Cardiac muscle cell (in vitro differentiated cells and primary cell): ENCODE data around the gene KPNB1. TPM values are rescaled to one million over a fixed set of nuclear protein-coding genes. Genes with fewer than 3 reads are reported as not detected.

Experiments
- DNase-seq, 2 donors: peaks; one replicate each; pipeline versions ENCODE4 v3.0.0 to v3.0.0-alpha.2; 2010 to 2017; ENCODE audit warnings: low read depth in 1 of 2, low spot score in 1 of 2
- H3K27ac ChIP-seq: fragments of 200-600 bp; sonication (generic); 2 replicates; pipeline ENCODE4 v1.5.1; 2016
- H3K27me3 ChIP-seq: fragments of 200-600 bp; sonication (generic); 2 replicates; pipeline ENCODE4 v1.6.0; 2016; ENCODE audit warnings: control low read depth
- H3K36me3 ChIP-seq: fragments of 200-600 bp; sonication (generic); 2 replicates; pipeline ENCODE4 v1.5.1; 2016; ENCODE audit warnings: control low read depth
- H3K4me1 ChIP-seq: fragments of 200-600 bp; sonication (generic); 2 replicates; pipeline ENCODE4 v1.8.1; 2017; ENCODE audit warnings: low read depth, mild to moderate bottlenecking, mixed run types
- H3K4me3 ChIP-seq: fragments of 200-600 bp; sonication (generic); 2 replicates; pipeline ENCODE4 v1.5.1; 2016; ENCODE audit warnings: mild to moderate bottlenecking
- H3K9me3 ChIP-seq: fragments of 200-600 bp; sonication (generic); 2 replicates; pipeline ENCODE4 v1.5.1; 2017; ENCODE audit warnings: low read depth, mild to moderate bottlenecking, control low read depth
- CTCF ChIP-seq: IDR thresholded peaks from 2 replicates; pipeline ENCODE4 v1.5.1; 2012; ENCODE audit warnings: low read depth, mild to moderate bottlenecking, low read length
- polyA plus RNA-seq: library from polyadenylated mRNA; unstranded; fragments of >200 nt; fragmentation: Nextera tagmentation; extraction: Ambion mirVana; gene quantifications from 2 replicates; pipeline ENCODE4 v1.2.1, GENCODE V29; 2016
- total RNA-seq: library from RNA; depleted of rRNA; stranded (reverse); fragments of >200 nt; gene quantifications from 2 replicates; pipeline ENCODE4 v1.2.3, GENCODE V29; 2016

The KPNB1 gene
- total and polyA plus RNA-seq, 2 experiments from 2014 or later, result 125 to 218 TPM

GRCh38 chr17:47707884-47708283, 58.2 kb downstream of the KPNB1 start:
- TF ChIP-seq CTCF, result no peak
- Histone ChIP-seq H3K4me3 (no peak overlapping the region), H3K9me3 (no peaks in the 10 kb centered on the region), H3K4me1 (peaks cover 22% of the 10 kb centered on the region), H3K36me3 (peaks cover 9% of the 10 kb centered on the region), H3K27ac (no peak overlapping the region), H3K27me3 (no peaks in the 10 kb centered on the region)
- DNase-seq, result no peak

- Histone ChIP-seq H3K36me3 (peaks cover 9% of the 10 kb centered on the region), H3K27me3 (no peaks in the 10 kb centered on the region), H3K27ac (no peak overlapping the region), H3K4me1 (peaks cover 22% of the 10 kb centered on the region), H3K4me3 (no peak overlapping the region), H3K9me3 (no peaks in the 10 kb centered on the region)
- DNase-seq, result no peak
- no peak for TF ChIP-seq CTCF
Measured at GRCh38 chr17:47708312-47708863, 58.7 kb downstream of the KPNB1 start.

GRCh38 chr17:47708864-47709541, 59.3 kb downstream of the KPNB1 start:
- no peak for TF ChIP-seq CTCF
- no peak overlapping the region for H3K4me3 ChIP-seq
- no peak overlapping the region for H3K27ac ChIP-seq
- H3K9me3 ChIP-seq, result no peaks in the 10 kb centered on the region
- no peaks in the 10 kb centered on the region for H3K27me3 ChIP-seq
- H3K36me3 ChIP-seq, result peaks cover 9% of the 10 kb centered on the region
- H3K4me1 ChIP-seq, result peaks cover 22% of the 10 kb centered on the region
- DNase-seq, result peak in 1 of 2 donors; percentile 74

- Histone ChIP-seq H3K4me3 (no peak overlapping the region), H3K36me3 (peaks cover 9% of the 10 kb centered on the region), H3K27ac (no peak overlapping the region), H3K4me1 (peaks cover 22% of the 10 kb centered on the region), H3K27me3 (no peaks in the 10 kb centered on the region), H3K9me3 (no peaks in the 10 kb centered on the region)
- no peak for DNase-seq
- TF ChIP-seq CTCF, result no peak
Measured at GRCh38 chr17:47709594-47709993, 59.9 kb downstream of the KPNB1 start.

- Histone ChIP-seq H3K9me3 (no peaks in the 10 kb centered on the region), H3K4me1 (peaks cover 12% of the 10 kb centered on the region), H3K27me3 (no peaks in the 10 kb centered on the region), H3K36me3 (peaks cover 9% of the 10 kb centered on the region), H3K4me3 (no peak overlapping the region), H3K27ac (no peak overlapping the region)
- no peak for TF ChIP-seq CTCF
- no peak for DNase-seq
Measured at GRCh38 chr17:47711366-47712099, 61.8 kb downstream of the KPNB1 start.
